Thymus (tissue), 11 donors: Measurements from ENCODE around the gene DENND6A. TPM values are rescaled to one million over a fixed set of nuclear protein-coding genes. Genes with fewer than 3 reads are reported as not detected.

Source experiments
- DNase-seq, 9 donors: peaks; one replicate each; pipeline ENCODE4 v3.0.0-alpha.2; 2013; ENCODE audit warnings: low spot score in 9 of 9, low read depth in 6 of 9, missing footprints in 1 of 9
- H3K27ac ChIP-seq, 2 donors: one replicate each; pipeline ENCODE4 v1.5.1; 2013; ENCODE audit warnings: control low read depth in 1 of 2, low read depth in 1 of 2, low read length in 1 of 2, mild to moderate bottlenecking in 1 of 2, moderate library complexity in 1 of 2
- H3K27me3 ChIP-seq, 2 donors: one replicate each; pipeline ENCODE4 v1.5.1; 2013; ENCODE audit warnings: low read length in 1 of 2; ENCODE audit not compliant: control insufficient read depth in 2 of 2, insufficient read depth in 1 of 2
- H3K36me3 ChIP-seq, 2 donors: one replicate each; pipeline ENCODE4 v1.5.1; 2013; ENCODE audit warnings: low read length in 1 of 2, mild to moderate bottlenecking in 1 of 2, moderate library complexity in 1 of 2; ENCODE audit not compliant: control insufficient read depth in 2 of 2, insufficient read depth in 2 of 2
- H3K4me1 ChIP-seq, 2 donors: one replicate each; pipeline ENCODE4 v1.5.1; 2013; ENCODE audit warnings: low read length in 2 of 2; ENCODE audit not compliant: control insufficient read depth in 2 of 2, insufficient read depth in 2 of 2
- H3K4me3 ChIP-seq, 2 donors: one replicate each; pipeline ENCODE4 v1.5.1; 2013; ENCODE audit warnings: low read length in 2 of 2, control low read depth in 1 of 2, mild to moderate bottlenecking in 1 of 2
- H3K9me3 ChIP-seq, 2 donors: one replicate each; pipeline ENCODE4 v1.5.1; 2013; ENCODE audit warnings: low read length in 1 of 2, mild to moderate bottlenecking in 1 of 2; ENCODE audit not compliant: control insufficient read depth in 2 of 2, insufficient read depth in 1 of 2
- WGBS: extraction: QIAGEN DNeasy Blood & Tissue Kit; methylation state at CpG from one replicate; pipeline ENCODE4 v1.1.7; 2013; 5-methylcytosine and 5-hydroxymethylcytosine counted together
- polyA plus RNA-seq: library from polyadenylated mRNA; stranded (reverse); fragments of 200-250 nt; gene quantifications from one replicate; pipeline ENCODE4 v1.2.3, GENCODE V29; 2013
- total RNA-seq: library from RNA; stranded (reverse); fragments of 120-200 nt; gene quantifications from one replicate; pipeline ENCODE4 v1.2.4, GENCODE V29; 2013
- donor health status: healthy.

Gene DENND6A
- total and polyA plus RNA-seq, 2 donors = 17.4 to 23.3 TPM

DNA sequence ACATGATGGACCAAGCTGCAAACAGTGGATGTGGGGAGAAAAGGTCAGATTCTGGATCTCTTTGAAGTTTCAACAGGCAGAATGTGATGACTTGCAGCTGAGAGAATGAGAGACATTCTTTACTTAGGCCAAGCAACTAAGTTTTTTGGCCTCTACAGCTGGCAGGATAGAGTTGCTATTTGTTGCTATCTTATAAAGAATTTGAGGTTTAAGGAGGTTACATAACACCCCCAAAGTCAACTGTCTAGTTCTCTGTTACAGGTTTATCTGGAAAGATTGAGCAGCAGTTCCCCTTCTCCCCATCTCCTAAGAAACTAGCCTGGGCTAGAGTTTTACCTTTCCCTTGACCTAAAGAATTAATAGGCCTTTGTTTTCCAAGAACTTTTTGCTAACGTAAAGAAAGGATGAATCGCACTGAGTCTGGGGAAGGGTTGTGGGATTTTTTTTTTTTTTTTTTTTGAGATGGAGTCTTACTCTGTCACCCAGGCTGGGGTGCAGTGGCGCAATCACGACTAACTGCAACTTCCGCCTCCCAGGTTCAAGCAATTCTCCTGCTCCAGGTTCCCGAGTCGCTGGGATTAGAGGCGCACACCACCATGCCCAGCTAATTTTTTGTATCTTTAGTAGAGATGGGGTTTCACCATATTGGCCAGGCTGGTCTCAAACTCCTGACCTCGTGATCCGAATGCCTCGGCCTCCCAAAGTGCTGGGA, 36.6 kb upstream of the DENND6A start:
- H3K27ac ChIP-seq = no peak overlapping the region
- H3K27me3 ChIP-seq = no peaks in the 10 kb centered on the region
- no peaks in the 10 kb centered on the region for H3K4me1 ChIP-seq
- no peak overlapping the region for H3K4me3 ChIP-seq
- no peaks in the 10 kb centered on the region for H3K36me3 ChIP-seq
- no peak for DNase-seq
- H3K9me3 ChIP-seq = no peaks in the 10 kb centered on the region
- WGBS = 97% methylated on average over 11 of the region's 11 CpGs

DNA sequence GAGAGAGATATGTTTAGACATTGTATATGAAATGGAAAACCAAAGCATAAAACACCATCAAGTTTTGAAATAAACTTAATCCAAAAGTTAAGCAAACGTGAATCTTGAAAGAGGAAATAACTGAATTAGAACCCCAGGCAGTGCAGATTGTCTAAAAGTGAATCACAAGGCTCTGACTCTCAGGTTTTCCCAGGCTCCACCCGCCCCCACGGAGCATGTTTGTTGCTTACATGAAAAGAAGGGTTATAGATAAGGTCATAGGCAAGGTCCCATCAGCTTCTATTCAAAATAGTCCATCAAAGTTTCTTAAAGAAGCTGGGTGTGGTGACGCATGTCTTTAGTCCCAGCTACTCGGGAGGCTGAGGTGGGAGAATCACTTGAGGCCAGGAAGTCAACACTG, 34.2 kb upstream of the DENND6A start:
- WGBS = 94% methylated on average over 5 of the region's 5 CpGs
- Histone ChIP-seq H3K27ac (no peak overlapping the region), H3K27me3 (no peaks in the 10 kb centered on the region), H3K4me1 (no peaks in the 10 kb centered on the region), H3K9me3 (no peaks in the 10 kb centered on the region), H3K36me3 (no peaks in the 10 kb centered on the region), H3K4me3 (no peak overlapping the region)
- no peak for DNase-seq

DNA sequence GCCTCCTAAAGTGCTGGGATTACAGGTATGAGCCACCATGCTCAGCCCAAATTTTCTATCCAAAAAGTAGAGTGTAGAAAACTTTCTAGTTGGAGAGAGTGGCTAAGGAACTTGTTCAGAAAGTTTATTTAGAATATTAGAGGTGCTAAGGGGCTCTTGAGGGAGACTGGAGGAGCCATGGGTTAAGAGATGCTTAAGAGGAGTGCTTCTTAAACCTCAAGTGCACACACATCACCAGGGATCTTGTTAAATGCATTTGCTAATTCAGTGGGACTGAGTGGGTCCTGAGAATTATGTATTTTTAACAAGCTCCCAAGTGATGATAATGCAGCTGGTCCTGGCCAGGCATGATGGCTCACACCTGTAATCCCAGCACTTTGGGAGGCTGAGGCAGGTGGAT, 33.5 kb upstream of the DENND6A start:
- Histone ChIP-seq H3K4me3 (no peak overlapping the region), H3K9me3 (no peaks in the 10 kb centered on the region), H3K36me3 (no peaks in the 10 kb centered on the region), H3K27me3 (no peaks in the 10 kb centered on the region), H3K4me1 (no peaks in the 10 kb centered on the region), H3K27ac (no peak overlapping the region)
- DNase-seq = no peak

DNA sequence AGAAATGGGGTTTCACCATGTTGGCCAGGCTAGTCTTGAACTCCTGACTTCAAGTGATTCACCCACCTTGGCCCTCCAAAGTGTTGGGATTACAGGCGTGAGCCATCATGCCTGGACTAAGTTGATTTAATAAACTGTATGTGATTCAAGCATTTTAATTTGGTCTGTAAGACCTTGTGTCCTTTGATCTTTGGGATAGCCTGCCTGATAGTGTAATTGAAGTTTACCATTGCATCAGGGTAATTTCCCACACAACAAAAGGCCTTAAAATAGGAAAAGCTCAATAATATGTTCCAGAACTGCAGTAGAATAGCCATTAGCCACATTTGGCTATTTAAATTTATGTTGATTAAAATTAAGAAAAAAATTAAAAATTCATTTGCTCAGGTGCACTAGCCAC, 25.2 kb upstream of the DENND6A start:
- Histone ChIP-seq H3K4me3 (no peak overlapping the region), H3K27ac (no peak overlapping the region), H3K9me3 (no peaks in the 10 kb centered on the region), H3K27me3 (no peaks in the 10 kb centered on the region), H3K4me1 (no peaks in the 10 kb centered on the region), H3K36me3 (no peaks in the 10 kb centered on the region)
- no peak for DNase-seq
- WGBS = 98% methylated on average over 1 of the region's 1 CpG

DNA sequence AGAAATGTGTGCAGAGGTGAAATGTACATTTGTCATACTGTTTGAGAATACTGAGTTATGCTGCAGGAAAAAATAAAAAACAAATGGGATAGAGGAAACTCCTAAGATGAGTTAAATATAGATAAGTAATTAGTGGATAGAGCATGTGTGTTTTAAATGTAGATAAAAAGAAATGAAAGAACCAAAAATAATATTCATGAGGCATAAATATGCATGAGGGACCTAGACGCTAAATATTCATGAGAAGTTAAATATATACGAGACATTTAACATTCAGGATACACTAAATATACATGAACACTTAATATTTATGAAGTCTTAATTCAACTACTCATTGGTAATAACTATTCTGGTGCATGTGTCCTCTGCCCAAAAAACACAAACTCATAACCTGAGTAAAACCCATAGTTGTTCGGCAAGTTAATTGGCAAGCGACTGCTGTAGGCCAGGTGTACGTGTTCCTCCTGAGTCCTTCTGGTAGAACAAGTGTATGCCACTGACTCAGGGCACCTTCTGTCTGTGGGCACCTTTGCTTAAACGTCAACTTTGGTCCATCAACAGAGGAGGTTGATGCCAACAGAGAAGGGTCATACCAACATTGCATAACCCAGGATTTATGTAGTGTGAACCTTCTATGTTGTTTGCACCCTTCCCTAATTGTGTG, 24.5 kb upstream of the DENND6A start:
- WGBS = 99% methylated on average over 6 of the region's 6 CpGs

DNA sequence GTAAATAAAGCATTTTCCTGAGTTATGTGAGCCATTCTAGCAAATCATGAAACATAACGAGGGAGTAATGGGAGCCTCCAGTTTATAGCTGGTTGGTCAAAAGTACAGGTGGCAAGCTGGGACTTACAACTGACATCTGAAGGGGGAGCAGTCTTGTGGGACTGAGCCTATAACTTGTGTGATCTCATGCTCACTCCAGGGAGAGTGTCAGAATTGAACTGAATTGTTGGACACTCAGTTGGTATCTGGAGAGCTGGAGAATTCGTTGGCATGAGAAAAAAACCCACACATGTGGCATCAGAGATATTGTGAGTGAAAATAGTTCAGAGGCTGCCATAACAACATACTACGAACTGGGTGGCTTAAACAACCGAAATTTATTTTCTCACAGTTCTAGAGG, 22.8 kb upstream of the DENND6A start:
- H3K27me3 ChIP-seq = no peaks in the 10 kb centered on the region
- H3K36me3 ChIP-seq = no peaks in the 10 kb centered on the region
- no peak overlapping the region for H3K27ac ChIP-seq
- DNase-seq = no peak
- 97% methylated on average over 4 of the region's 4 CpGs for WGBS
- no peaks in the 10 kb centered on the region for H3K9me3 ChIP-seq
- H3K4me1 ChIP-seq = no peaks in the 10 kb centered on the region
- H3K4me3 ChIP-seq = no peak overlapping the region

More for the DNA sequence above, 24.5 kb upstream of the DENND6A start:
- Histone ChIP-seq H3K9me3 (no peaks in the 10 kb centered on the region), H3K27ac (no peak overlapping the region), H3K4me1 (no peaks in the 10 kb centered on the region), H3K27me3 (no peaks in the 10 kb centered on the region), H3K4me3 (no peak overlapping the region), H3K36me3 (no peaks in the 10 kb centered on the region)
- no peak for DNase-seq

DNA sequence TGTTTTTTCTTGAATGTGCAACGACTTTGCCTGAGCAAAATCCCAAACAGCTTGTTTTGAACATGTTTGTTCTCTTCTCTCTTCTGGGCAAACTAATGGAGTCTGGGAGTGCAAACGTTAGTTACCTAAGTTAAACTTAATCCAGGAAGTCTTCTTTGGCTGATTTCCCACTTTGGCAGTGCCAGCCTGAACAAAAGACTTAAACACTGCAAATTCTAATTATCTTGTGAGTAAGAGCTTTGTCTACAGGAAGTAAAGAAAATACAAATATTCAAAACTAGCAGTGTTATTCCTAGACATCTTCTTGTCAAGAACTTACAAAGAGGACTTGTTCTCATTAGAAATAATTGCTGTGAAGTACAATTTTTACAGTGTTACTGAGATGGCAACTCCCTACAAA, 16.7 kb upstream of the DENND6A start:
- H3K27ac ChIP-seq = no peak overlapping the region

DNA sequence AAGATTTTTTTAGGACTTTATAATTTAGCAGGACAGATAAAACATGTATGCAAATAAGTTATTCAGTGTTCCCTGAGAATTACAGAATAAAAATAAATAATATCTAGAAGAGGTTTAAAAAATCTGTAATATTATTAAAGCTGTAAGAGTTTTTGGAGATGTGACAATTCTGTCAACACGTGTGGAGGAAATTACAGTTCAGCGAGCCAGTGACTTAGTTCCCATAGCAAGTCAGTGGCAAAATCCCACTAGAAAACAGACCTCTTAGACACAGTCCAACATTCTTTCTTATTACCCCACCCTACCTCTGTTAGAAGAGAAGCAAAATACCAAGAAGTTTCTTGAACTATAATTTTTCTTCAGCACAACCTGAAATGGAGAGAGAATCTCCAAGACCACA, 16.2 kb upstream of the DENND6A start:
- no peaks in the 10 kb centered on the region for H3K27me3 ChIP-seq
- H3K9me3 ChIP-seq = no peaks in the 10 kb centered on the region
- no peak overlapping the region for H3K4me3 ChIP-seq
- DNase-seq = no peak
- no peaks in the 10 kb centered on the region for H3K4me1 ChIP-seq
- 40% methylated on average over 2 of the region's 2 CpGs for WGBS
- H3K27ac ChIP-seq = no peak overlapping the region
- no peaks in the 10 kb centered on the region for H3K36me3 ChIP-seq

More for the DNA sequence above, 16.7 kb upstream of the DENND6A start:
- H3K27me3 ChIP-seq = no peaks in the 10 kb centered on the region
- 55% methylated on average over 2 of the region's 2 CpGs for WGBS
- no peak for DNase-seq
- no peaks in the 10 kb centered on the region for H3K36me3 ChIP-seq
- no peak overlapping the region for H3K4me3 ChIP-seq
- no peaks in the 10 kb centered on the region for H3K9me3 ChIP-seq
- H3K4me1 ChIP-seq = no peaks in the 10 kb centered on the region

DNA sequence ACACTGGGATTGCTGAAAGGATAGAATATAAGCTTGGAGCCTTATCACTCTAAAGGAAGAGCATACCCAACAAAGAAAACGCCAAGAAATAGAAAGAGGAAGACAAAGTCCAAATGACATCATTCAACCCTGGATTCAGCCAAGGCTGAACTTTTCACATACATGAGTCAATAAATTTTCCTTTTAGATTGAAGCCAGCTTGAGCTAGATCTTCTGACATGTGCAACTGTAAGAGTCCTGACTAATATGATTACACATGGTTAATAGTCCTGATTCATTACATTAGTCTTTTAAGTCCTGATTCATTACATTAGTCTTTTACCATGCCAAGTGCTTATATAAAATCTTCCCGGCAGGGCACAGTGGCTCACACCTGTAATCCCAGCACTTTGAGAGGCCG, 13.6 kb upstream of the DENND6A start:
- no peak for DNase-seq
- Histone ChIP-seq H3K4me3 (no peak overlapping the region), H3K27me3 (no peaks in the 10 kb centered on the region), H3K27ac (no peak overlapping the region), H3K36me3 (no peaks in the 10 kb centered on the region), H3K4me1 (no peaks in the 10 kb centered on the region), H3K9me3 (no peaks in the 10 kb centered on the region)
- 87% methylated on average over 3 of the region's 3 CpGs for WGBS
